ENCODE data around the gene ZGPAT. TPM values are rescaled to one million over a fixed set of nuclear protein-coding genes. Genes with fewer than 3 reads are reported as not detected.

The ZGPAT gene
- total and polyA plus RNA-seq, 2 donors: 16.5 to 66.6 TPM

- Histone ChIP-seq H3K36me3 (ENCODE audit: control insufficient read depth in 2 of 2, insufficient read depth in 2 of 2, low read length in 1 of 2) (peaks cover 11 to 54% of the 10 kb centered on the region in 2 donors), H3K9me3 (ENCODE audit: control insufficient read depth in 2 of 2, insufficient read depth in 1 of 2, low read length in 1 of 2) (no peaks in the 10 kb centered on the region), H3K27ac (ENCODE audit: low read depth in 1 of 2, low read length in 1 of 2) (no peak overlapping the region), H3K4me1 (ENCODE audit: control insufficient read depth in 2 of 2, insufficient read depth in 2 of 2, low read length in 2 of 2) (no peaks in the 10 kb centered on the region), H3K27me3 (ENCODE audit: control insufficient read depth in 2 of 2, insufficient read depth in 1 of 2, low read length in 1 of 2) (no peaks in the 10 kb centered on the region), H3K4me3 (ENCODE audit: low read length in 2 of 2) (no peak overlapping the region)
- DNase-seq (ENCODE audit: low read depth in 6 of 9, low spot score in 9 of 9): no peak
- 90% methylated on average over 14 of the region's 14 CpGs for WGBS
Observed at GRCh38 chr20:63673951-63674350, 33.9 kb upstream of the ZGPAT start.

GRCh38 chr20:63675681-63676368 lies 32.0 kb upstream of the ZGPAT start:
- no peaks in the 10 kb centered on the region for H3K4me1 ChIP-seq (ENCODE audit: control insufficient read depth in 2 of 2, insufficient read depth in 2 of 2, low read length in 2 of 2)
- no peaks in the 10 kb centered on the region for H3K9me3 ChIP-seq (ENCODE audit: control insufficient read depth in 2 of 2, insufficient read depth in 1 of 2, low read length in 1 of 2)
- WGBS: 98% methylated on average over 20 of the region's 20 CpGs
- DNase-seq (ENCODE audit: low read depth in 6 of 9, low spot score in 9 of 9): no peak
- no peak overlapping the region for H3K27ac ChIP-seq (ENCODE audit: low read depth in 1 of 2, low read length in 1 of 2)
- no peaks in the 10 kb centered on the region for H3K27me3 ChIP-seq (ENCODE audit: control insufficient read depth in 2 of 2, insufficient read depth in 1 of 2, low read length in 1 of 2)
- no peak overlapping the region for H3K4me3 ChIP-seq (ENCODE audit: low read length in 2 of 2)
- H3K36me3 ChIP-seq (ENCODE audit: control insufficient read depth in 2 of 2, insufficient read depth in 2 of 2, low read length in 1 of 2): peaks cover 11 to 65% of the 10 kb centered on the region in 2 donors

GRCh38 chr20:63678071-63678470 lies 29.8 kb upstream of the ZGPAT start:
- WGBS: 93% methylated on average over 13 of the region's 13 CpGs

GRCh38 chr20:63678667-63679465 lies 29.0 kb upstream of the ZGPAT start:
- Histone ChIP-seq H3K36me3 (ENCODE audit: control insufficient read depth in 2 of 2, insufficient read depth in 2 of 2, low read length in 1 of 2) (peaks cover 8 to 70% of the 10 kb centered on the region in 2 donors), H3K27me3 (ENCODE audit: control insufficient read depth in 2 of 2, insufficient read depth in 1 of 2, low read length in 1 of 2) (no peaks in the 10 kb centered on the region), H3K9me3 (ENCODE audit: control insufficient read depth in 2 of 2, insufficient read depth in 1 of 2, low read length in 1 of 2) (no peaks in the 10 kb centered on the region), H3K4me1 (ENCODE audit: control insufficient read depth in 2 of 2, insufficient read depth in 2 of 2, low read length in 2 of 2) (no peaks in the 10 kb centered on the region), H3K4me3 (ENCODE audit: low read length in 2 of 2) (no peak overlapping the region), H3K27ac (ENCODE audit: low read depth in 1 of 2, low read length in 1 of 2) (no peak overlapping the region)
- WGBS: 94% methylated on average over 38 of the region's 38 CpGs
- DNase-seq (ENCODE audit: low read depth in 6 of 9, low spot score in 9 of 9): no peak

More at GRCh38 chr20:63678071-63678470, 29.8 kb upstream of the ZGPAT start:
- Histone ChIP-seq H3K27me3 (ENCODE audit: control insufficient read depth in 2 of 2, insufficient read depth in 1 of 2, low read length in 1 of 2) (no peaks in the 10 kb centered on the region), H3K4me1 (ENCODE audit: control insufficient read depth in 2 of 2, insufficient read depth in 2 of 2, low read length in 2 of 2) (no peaks in the 10 kb centered on the region), H3K9me3 (ENCODE audit: control insufficient read depth in 2 of 2, insufficient read depth in 1 of 2, low read length in 1 of 2) (no peaks in the 10 kb centered on the region), H3K4me3 (ENCODE audit: low read length in 2 of 2) (no peak overlapping the region), H3K27ac (ENCODE audit: low read depth in 1 of 2, low read length in 1 of 2) (no peak overlapping the region), H3K36me3 (ENCODE audit: control insufficient read depth in 2 of 2, insufficient read depth in 2 of 2, low read length in 1 of 2) (peaks cover 11 to 73% of the 10 kb centered on the region in 2 donors)
- no peak for DNase-seq (ENCODE audit: low read depth in 6 of 9, low spot score in 9 of 9)

- H3K36me3 ChIP-seq (ENCODE audit: control insufficient read depth in 2 of 2, insufficient read depth in 2 of 2, low read length in 1 of 2): peaks cover 4 to 62% of the 10 kb centered on the region in 2 donors
- no peak overlapping the region for H3K27ac ChIP-seq (ENCODE audit: low read depth in 1 of 2, low read length in 1 of 2)
- WGBS: 97% methylated on average over 19 of the region's 19 CpGs
- no peak overlapping the region for H3K4me3 ChIP-seq (ENCODE audit: low read length in 2 of 2)
- no peaks in the 10 kb centered on the region for H3K27me3 ChIP-seq (ENCODE audit: control insufficient read depth in 2 of 2, insufficient read depth in 1 of 2, low read length in 1 of 2)
- H3K4me1 ChIP-seq (ENCODE audit: control insufficient read depth in 2 of 2, insufficient read depth in 2 of 2, low read length in 2 of 2): no peaks in the 10 kb centered on the region
- no peaks in the 10 kb centered on the region for H3K9me3 ChIP-seq (ENCODE audit: control insufficient read depth in 2 of 2, insufficient read depth in 1 of 2, low read length in 1 of 2)
- DNase-seq (ENCODE audit: low read depth in 6 of 9, low spot score in 9 of 9): no peak
Observed at GRCh38 chr20:63679799-63680305, 28.0 kb upstream of the ZGPAT start.

GRCh38 chr20:63680427-63680826 lies 27.4 kb upstream of the ZGPAT start:
- Histone ChIP-seq H3K4me3 (ENCODE audit: low read length in 2 of 2) (no peak overlapping the region), H3K27ac (ENCODE audit: low read depth in 1 of 2, low read length in 1 of 2) (no peak overlapping the region), H3K27me3 (ENCODE audit: control insufficient read depth in 2 of 2, insufficient read depth in 1 of 2, low read length in 1 of 2) (no peaks in the 10 kb centered on the region), H3K36me3 (ENCODE audit: control insufficient read depth in 2 of 2, insufficient read depth in 2 of 2, low read length in 1 of 2) (peaks cover 4 to 57% of the 10 kb centered on the region in 2 donors), H3K9me3 (ENCODE audit: control insufficient read depth in 2 of 2, insufficient read depth in 1 of 2, low read length in 1 of 2) (no peaks in the 10 kb centered on the region), H3K4me1 (ENCODE audit: control insufficient read depth in 2 of 2, insufficient read depth in 2 of 2, low read length in 2 of 2) (no peaks in the 10 kb centered on the region)
- no peak for DNase-seq (ENCODE audit: low read depth in 6 of 9, low spot score in 9 of 9)
- WGBS: 98% methylated on average over 13 of the region's 13 CpGs

GRCh38 chr20:63680857-63681608 lies 26.8 kb upstream of the ZGPAT start:
- WGBS: 98% methylated on average over 23 of the region's 23 CpGs
- Histone ChIP-seq H3K36me3 (ENCODE audit: control insufficient read depth in 2 of 2, insufficient read depth in 2 of 2, low read length in 1 of 2) (peaks cover 4 to 51% of the 10 kb centered on the region in 2 donors), H3K27ac (ENCODE audit: low read depth in 1 of 2, low read length in 1 of 2) (no peak overlapping the region)

GRCh38 chr20:63681609-63682142 lies 26.2 kb upstream of the ZGPAT start:
- H3K36me3 ChIP-seq (ENCODE audit: control insufficient read depth in 2 of 2, insufficient read depth in 2 of 2, low read length in 1 of 2): peaks cover 0 to 44% of the 10 kb centered on the region in 2 donors
- peaks cover 0 to 3% of the 10 kb centered on the region in 2 donors for H3K27me3 ChIP-seq (ENCODE audit: control insufficient read depth in 2 of 2, insufficient read depth in 1 of 2, low read length in 1 of 2)
- no peak for DNase-seq (ENCODE audit: low read depth in 6 of 9, low spot score in 9 of 9)
- H3K27ac ChIP-seq (ENCODE audit: low read depth in 1 of 2, low read length in 1 of 2): no peak overlapping the region
- peaks cover 0 to 3% of the 10 kb centered on the region in 2 donors for H3K4me1 ChIP-seq (ENCODE audit: control insufficient read depth in 2 of 2, insufficient read depth in 2 of 2, low read length in 2 of 2)
- no peaks in the 10 kb centered on the region for H3K9me3 ChIP-seq (ENCODE audit: control insufficient read depth in 2 of 2, insufficient read depth in 1 of 2, low read length in 1 of 2)
- no peak overlapping the region for H3K4me3 ChIP-seq (ENCODE audit: low read length in 2 of 2)
- WGBS: 98% methylated on average over 13 of the region's 13 CpGs

More at GRCh38 chr20:63680857-63681608, 26.8 kb upstream of the ZGPAT start:
- no peak for DNase-seq (ENCODE audit: low read depth in 6 of 9, low spot score in 9 of 9)
- H3K4me3 ChIP-seq (ENCODE audit: low read length in 2 of 2): no peak overlapping the region
- no peaks in the 10 kb centered on the region for H3K9me3 ChIP-seq (ENCODE audit: control insufficient read depth in 2 of 2, insufficient read depth in 1 of 2, low read length in 1 of 2)
- H3K4me1 ChIP-seq (ENCODE audit: control insufficient read depth in 2 of 2, insufficient read depth in 2 of 2, low read length in 2 of 2): no peaks in the 10 kb centered on the region
- no peaks in the 10 kb centered on the region for H3K27me3 ChIP-seq (ENCODE audit: control insufficient read depth in 2 of 2, insufficient read depth in 1 of 2, low read length in 1 of 2)

All from thymus (tissue), 11 donors.